Trophoblast cell (in vitro differentiated cells and primary cell): ENCODE data around the gene TSHZ3.

Source experiments
- DNase-seq, 2 donors: peaks; one replicate each; pipeline ENCODE4 v3.0.0-alpha.2; 2016
- H2AFZ ChIP-seq: 2 replicates; pipeline ENCODE4 v1.6.1; 2013; ENCODE audit warnings: low read length, moderate library complexity, mild to moderate bottlenecking; ENCODE audit not compliant: insufficient read depth, poor library complexity
- H2AK5ac ChIP-seq: 2 replicates; pipeline ENCODE4 v1.6.1; 2013; ENCODE audit warnings: mild to moderate bottlenecking, low read length
- H2BK120ac ChIP-seq: 2 replicates; pipeline ENCODE4 v1.6.1; 2013; ENCODE audit warnings: low read length, mild to moderate bottlenecking, moderate library complexity; ENCODE audit not compliant: insufficient read depth, poor library complexity
- H2BK12ac ChIP-seq: 2 replicates; pipeline ENCODE4 v1.6.1; 2013; ENCODE audit warnings: mild to moderate bottlenecking, low read length, moderate library complexity
- H2BK5ac ChIP-seq: 2 replicates; pipeline ENCODE4 v1.6.1; 2013; ENCODE audit warnings: low read length, low read depth, moderate library complexity, mild to moderate bottlenecking; ENCODE audit not compliant: poor library complexity
- H3K14ac ChIP-seq: 2 replicates; pipeline ENCODE4 v1.6.1; 2013; ENCODE audit warnings: mild to moderate bottlenecking, low read length
- H3K18ac ChIP-seq: 2 replicates; pipeline ENCODE4 v1.6.1; 2013; ENCODE audit warnings: mild to moderate bottlenecking, low read length
- H3K23ac ChIP-seq: 2 replicates; pipeline ENCODE4 v1.6.1; 2013; ENCODE audit warnings: low read length
- H3K27ac ChIP-seq: 2 replicates; pipeline ENCODE4 v1.5.1; 2013; ENCODE audit warnings: low read depth, mild to moderate bottlenecking, inconsistent platforms, low read length, moderate library complexity
- H3K27me3 ChIP-seq: 2 replicates; pipeline ENCODE4 v1.6.1; 2013; ENCODE audit warnings: inconsistent platforms, mild to moderate bottlenecking, low read length, moderate library complexity; ENCODE audit not compliant: insufficient read depth
- H3K36me3 ChIP-seq, 2 experiments: 1 replicate in 1 of 2; 2 replicates in 1 of 2; pipeline ENCODE4 v1.6.1; 2013; ENCODE audit warnings: low read length in 2 of 2, mild to moderate bottlenecking in 2 of 2, moderate library complexity in 1 of 2; ENCODE audit not compliant: insufficient read depth in 2 of 2, control insufficient read depth in 1 of 2
- H3K4ac ChIP-seq: 2 replicates; pipeline ENCODE4 v1.6.1; 2013; ENCODE audit warnings: low read depth, mild to moderate bottlenecking, low read length, moderate library complexity
- H3K4me1 ChIP-seq, 2 experiments: 1 replicate in 1 of 2; 2 replicates in 1 of 2; pipeline ENCODE4 v1.6.1; 2013; ENCODE audit warnings: low read length in 2 of 2, mild to moderate bottlenecking in 2 of 2, moderate library complexity in 1 of 2; ENCODE audit not compliant: insufficient read depth in 2 of 2, control insufficient read depth in 1 of 2
- H3K4me2 ChIP-seq: 2 replicates; pipeline ENCODE4 v1.6.1; 2013; ENCODE audit warnings: inconsistent platforms, mild to moderate bottlenecking, low read length, moderate library complexity
- H3K4me3 ChIP-seq: 2 replicates; pipeline ENCODE4 v1.5.1; 2013; ENCODE audit warnings: mild to moderate bottlenecking, low read depth, low read length, inconsistent platforms
- H3K79me1 ChIP-seq: one replicate; pipeline ENCODE4 v1.6.1; 2013; ENCODE audit warnings: low read length
- H3K79me2 ChIP-seq: 2 replicates; pipeline ENCODE4 v1.6.1; 2013; ENCODE audit warnings: low read length, mild to moderate bottlenecking; ENCODE audit not compliant: control insufficient read depth, insufficient read depth, poor library complexity
- H3K9ac ChIP-seq: 2 replicates; pipeline ENCODE4 v1.6.1; 2013; ENCODE audit warnings: mild to moderate bottlenecking, low read length
- H3K9me3 ChIP-seq: 2 replicates; pipeline ENCODE4 v1.6.1; 2013; ENCODE audit warnings: low read depth, mild to moderate bottlenecking, control low read depth, inconsistent platforms, low read length; ENCODE audit not compliant: insufficient read depth
- H4K12ac ChIP-seq: 2 replicates; pipeline ENCODE4 v1.6.1; 2013; ENCODE audit warnings: low read depth, mild to moderate bottlenecking, low read length, moderate library complexity
- H4K8ac ChIP-seq: 2 replicates; pipeline ENCODE4 v1.6.1; 2013; ENCODE audit warnings: low read depth, mild to moderate bottlenecking, low read length, moderate library complexity
- H4K91ac ChIP-seq: one replicate; pipeline ENCODE4 v1.6.1; 2013; ENCODE audit warnings: low read depth, mild to moderate bottlenecking, low read length, moderate library complexity
- WGBS: extraction: QIAGEN DNeasy Blood & Tissue Kit; methylation state at CpG from one replicate; pipeline ENCODE4 v1.1.7; 2013; ENCODE audit warnings: missing lambda C conversion rate; ENCODE audit not compliant: insufficient read length, insufficient coverage; ENCODE audit errors: extremely low coverage; 5-methylcytosine and 5-hydroxymethylcytosine counted together

The TSHZ3 gene

GRCh38 chr19:31326329-31327028 lies 22.8 kb downstream of the TSHZ3 start:
- no peak overlapping the region for H3K27ac ChIP-seq
- H2BK120ac ChIP-seq = no peak overlapping the region
- H2AK5ac ChIP-seq = no peak overlapping the region
- H3K79me2 ChIP-seq = no peaks in the 10 kb centered on the region
- H4K12ac ChIP-seq = no peak overlapping the region
- no peaks in the 10 kb centered on the region for H3K79me1 ChIP-seq
- DNase-seq = no peak
- peaks cover 2% of the 10 kb centered on the region for H3K9me3 ChIP-seq
- H3K27me3 ChIP-seq = no peaks in the 10 kb centered on the region
- H2BK12ac ChIP-seq = no peak overlapping the region
- H4K91ac ChIP-seq = no peak overlapping the region
- H4K8ac ChIP-seq = no peak overlapping the region
- no peaks in the 10 kb centered on the region for H3K4me1 ChIP-seq
- no peak overlapping the region for H2BK5ac ChIP-seq
- WGBS = no CpG with 5 or more reads among the region's 14 CpGs
- H3K4ac ChIP-seq = no peak overlapping the region
- H3K23ac ChIP-seq = no peak overlapping the region
- no peak overlapping the region for H2AFZ ChIP-seq
- no peak overlapping the region for H3K9ac ChIP-seq
- no peak overlapping the region for H3K4me3 ChIP-seq
- no peak overlapping the region for H3K14ac ChIP-seq
- no peak overlapping the region for H3K18ac ChIP-seq
- no peak overlapping the region for H3K4me2 ChIP-seq
- H3K36me3 ChIP-seq = no peaks in the 10 kb centered on the region

- Histone ChIP-seq H3K79me1 (no peaks in the 10 kb centered on the region), H4K91ac (no peak overlapping the region), H3K9ac (no peak overlapping the region), H2AK5ac (no peak overlapping the region), H3K27ac (no peak overlapping the region), H2AFZ (no peak overlapping the region), H3K27me3 (no peaks in the 10 kb centered on the region), H3K4ac (no peak overlapping the region), H3K23ac (no peak overlapping the region), H3K18ac (no peak overlapping the region), H2BK120ac (no peak overlapping the region), H3K4me1 (no peaks in the 10 kb centered on the region), H3K36me3 (no peaks in the 10 kb centered on the region), H3K4me2 (no peak overlapping the region), H3K9me3 (peaks cover 1% of the 10 kb centered on the region), H3K79me2 (no peaks in the 10 kb centered on the region), H4K12ac (no peak overlapping the region), H3K4me3 (no peak overlapping the region), H4K8ac (no peak overlapping the region), H3K14ac (no peak overlapping the region), H2BK12ac (no peak overlapping the region), H2BK5ac (no peak overlapping the region)
- no peak for DNase-seq
- WGBS = no CpG with 5 or more reads among the region's 11 CpGs
Observed at GRCh38 chr19:31325342-31325741, 23.9 kb downstream of the TSHZ3 start.

- Histone ChIP-seq H3K79me1 (no peaks in the 10 kb centered on the region), H3K9me3 (no peaks in the 10 kb centered on the region), H3K4ac (no peak overlapping the region), H3K4me2 (no peak overlapping the region), H2BK120ac (no peak overlapping the region), H3K4me3 (no peak overlapping the region), H3K18ac (no peak overlapping the region), H2AFZ (no peak overlapping the region), H4K91ac (no peak overlapping the region), H4K12ac (no peak overlapping the region), H3K23ac (no peak overlapping the region), H2AK5ac (no peak overlapping the region), H3K4me1 (no peaks in the 10 kb centered on the region), H3K14ac (no peak overlapping the region), H2BK5ac (no peak overlapping the region), H3K27ac (no peak overlapping the region), H3K36me3 (no peaks in the 10 kb centered on the region), H3K27me3 (no peaks in the 10 kb centered on the region), H3K9ac (no peak overlapping the region), H3K79me2 (no peaks in the 10 kb centered on the region), H4K8ac (no peak overlapping the region), H2BK12ac (no peak overlapping the region)
- no CpG with 5 or more reads among the region's 3 CpGs for WGBS
- no peak for DNase-seq
Observed at GRCh38 chr19:31319465-31319864, 29.8 kb downstream of the TSHZ3 start.

GRCh38 chr19:31318790-31319425 lies 30.3 kb downstream of the TSHZ3 start:
- no peaks in the 10 kb centered on the region for H3K79me2 ChIP-seq
- no CpG with 5 or more reads among the region's 6 CpGs for WGBS

More at GRCh38 chr19:31318790-31319425, 30.3 kb downstream of the TSHZ3 start:
- no peak overlapping the region for H3K4me3 ChIP-seq
- no peaks in the 10 kb centered on the region for H3K27me3 ChIP-seq
- no peak overlapping the region for H2AFZ ChIP-seq
- no peak overlapping the region for H3K14ac ChIP-seq
- no peak overlapping the region for H3K27ac ChIP-seq
- H2BK5ac ChIP-seq = no peak overlapping the region
- no peak overlapping the region for H3K23ac ChIP-seq
- H3K36me3 ChIP-seq = peaks cover 0 to under 1% of the 10 kb centered on the region in 2 experiments
- no peak for DNase-seq
- H3K9ac ChIP-seq = no peak overlapping the region
- H3K4ac ChIP-seq = no peak overlapping the region
- no peak overlapping the region for H4K12ac ChIP-seq
- no peaks in the 10 kb centered on the region for H3K9me3 ChIP-seq
- H3K79me1 ChIP-seq = no peaks in the 10 kb centered on the region
- H4K91ac ChIP-seq = no peak overlapping the region
- no peak overlapping the region for H3K4me2 ChIP-seq
- H4K8ac ChIP-seq = no peak overlapping the region
- H2BK120ac ChIP-seq = no peak overlapping the region
- H3K18ac ChIP-seq = no peak overlapping the region
- H2AK5ac ChIP-seq = no peak overlapping the region
- no peak overlapping the region for H2BK12ac ChIP-seq
- no peaks in the 10 kb centered on the region for H3K4me1 ChIP-seq
